PC-9 (cell line): Measurements from ENCODE around the gene UBLCP1.

Experiments
- CTCF ChIP-seq: fragments of 200-600 bp; sonication (generic); conservative IDR thresholded peaks from 2 replicates; pipeline ENCODE4 v1.6.1; 2017; ENCODE audit warnings: mixed run types, antibody characterized with exemption, mild to moderate bottlenecking, moderate library complexity
- EZH2 ChIP-seq: fragments of 200-600 bp; sonication (generic); IDR thresholded peaks from 2 replicates; pipeline ENCODE4 v1.8.0; 2017; ENCODE audit warnings: antibody characterized with exemption, low read depth

GRCh38 chr5:159226451-159226850 lies 36.6 kb upstream of the UBLCP1 start:
- TF ChIP-seq CTCF (no peak), EZH2 (no peak)
